Psoas muscle (tissue), 8 donors: ENCODE results near the gene DGKZ. TPM values are rescaled to one million over a fixed set of nuclear protein-coding genes. Genes with fewer than 3 reads are reported as not detected.

Source experiments
- ATAC-seq, 4 donors: fragments of 200-7000 bp; cut with Tn5 transposase; one replicate each; pipeline ENCODE4 v1.9.1; 2020; ENCODE audit warnings: moderate library complexity in 3 of 4, mild to moderate bottlenecking in 2 of 4
- DNase-seq, 2 donors: peaks; one replicate each; pipeline ENCODE4 v3.0.0-alpha.2; 2020
- H3K27ac ChIP-seq: fragments of 200-600 bp; one replicate; pipeline ENCODE4 v1.8.0; 2022
- H3K27me3 ChIP-seq, 3 donors: fragments of 200-600 bp in 1 of 3; one replicate each; pipeline versions ENCODE4 v1.6.1 to v1.8.0; 2013 to 2022; ENCODE audit warnings: low read length in 2 of 3, mild to moderate bottlenecking in 2 of 3, moderate library complexity in 1 of 3; ENCODE audit not compliant: insufficient read depth in 3 of 3
- H3K36me3 ChIP-seq, 2 donors: fragments of 200-600 bp in 1 of 2; one replicate each; pipeline versions ENCODE4 v1.6.1 to v1.8.0; 2013 to 2022; ENCODE audit warnings: low read depth in 1 of 2, mild to moderate bottlenecking in 1 of 2, moderate library complexity in 1 of 2; ENCODE audit not compliant: insufficient read depth in 1 of 2
- H3K4me1 ChIP-seq: fragments of 200-600 bp; one replicate; pipeline ENCODE4 v1.8.0; 2022
- H3K4me3 ChIP-seq: fragments of 200-600 bp; one replicate; pipeline ENCODE4 v1.8.0; 2022; ENCODE audit warnings: mild to moderate bottlenecking
- H3K9me3 ChIP-seq: fragments of 200-600 bp; one replicate; pipeline ENCODE4 v1.8.0; 2022
- WGBS, 3 donors: extraction: QIAGEN DNeasy Blood & Tissue Kit; methylation state at CpG; one replicate each; pipeline versions ENCODE4 v1.1.6 to v1.1.7; 2013; 5-methylcytosine and 5-hydroxymethylcytosine counted together
- intact Hi-C, 2 donors: fragments of 100-400 bp; cut with DNase I; formaldehyde crosslinking; loops; one replicate each; pipeline versions ENCODE4 v1.11.0 to v1.14.2; 2022
- polyA plus RNA-seq, 3 donors: library from polyadenylated mRNA; stranded (reverse); fragments of 200-250 nt; gene quantifications; one replicate each; pipeline ENCODE4 v1.2.3, GENCODE V29; 2013
- total RNA-seq, 4 donors: library from RNA; stranded (reverse); fragmentation: NEBNext Ultra II Directional in 2 of 4; extraction: Animal tissue kit (Norgen Biotek cat#: 25700) in 2 of 4; gene quantifications; one replicate each; pipeline versions ENCODE4 v1.2.1 to v1.2.4, GENCODE V29; 2021 to 2023
- TF ChIP-seq, protein P1 (sequence below): fragments of 200-600 bp; IDR thresholded peaks from one replicate; pipeline ENCODE4 v1.8.0; 2022; ENCODE audit warnings: antibody characterized with exemption
- donor health status: healthy with polysubstance abuse.
- donor health status: DM: no; HTN: no; CAD: no; lungs with moderate emphysema.
- donor health status: Bipolar disorder and iron deficiency.
- donor health status: healthy.
- donor health status: DM: yes; HTN: yes; CAD: no.
- donor health status: DM: no; HTN: no; CAD: no.
- donor health status: DM: no; HTN: no; CAD: no.
- donor health status: DM: yes; HTN: yes; CAD: no.

DGKZ gene
- total and polyA plus RNA-seq, 7 donors: 57.7 to 138 (median 90.2) TPM

GRCh38 chr11:46309814-46310259 lies 37.4 kb upstream of the DGKZ start:
- Histone ChIP-seq H3K27ac (no peak overlapping the region), H3K4me1 (no peaks in the 10 kb centered on the region), H3K27me3 (no peaks in the 10 kb centered on the region), H3K36me3 (no peaks in the 10 kb centered on the region), H3K9me3 (no peaks in the 10 kb centered on the region), H3K4me3 (no peak overlapping the region)
- TF ChIP-seq, protein P1, sequence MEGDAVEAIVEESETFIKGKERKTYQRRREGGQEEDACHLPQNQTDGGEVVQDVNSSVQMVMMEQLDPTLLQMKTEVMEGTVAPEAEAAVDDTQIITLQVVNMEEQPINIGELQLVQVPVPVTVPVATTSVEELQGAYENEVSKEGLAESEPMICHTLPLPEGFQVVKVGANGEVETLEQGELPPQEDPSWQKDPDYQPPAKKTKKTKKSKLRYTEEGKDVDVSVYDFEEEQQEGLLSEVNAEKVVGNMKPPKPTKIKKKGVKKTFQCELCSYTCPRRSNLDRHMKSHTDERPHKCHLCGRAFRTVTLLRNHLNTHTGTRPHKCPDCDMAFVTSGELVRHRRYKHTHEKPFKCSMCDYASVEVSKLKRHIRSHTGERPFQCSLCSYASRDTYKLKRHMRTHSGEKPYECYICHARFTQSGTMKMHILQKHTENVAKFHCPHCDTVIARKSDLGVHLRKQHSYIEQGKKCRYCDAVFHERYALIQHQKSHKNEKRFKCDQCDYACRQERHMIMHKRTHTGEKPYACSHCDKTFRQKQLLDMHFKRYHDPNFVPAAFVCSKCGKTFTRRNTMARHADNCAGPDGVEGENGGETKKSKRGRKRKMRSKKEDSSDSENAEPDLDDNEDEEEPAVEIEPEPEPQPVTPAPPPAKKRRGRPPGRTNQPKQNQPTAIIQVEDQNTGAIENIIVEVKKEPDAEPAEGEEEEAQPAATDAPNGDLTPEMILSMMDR: no peak
- WGBS, 3 donors: 65 to 83% (median 69%) methylated on average over 4 of the region's 4 CpGs
- DNase-seq (no peak), ATAC-seq (peak in 1 of 4 donors; percentile 12)
- intact Hi-C loops: loop anchor here in 1 of 2 donors (2.0 kb wide), 1 partner anchor 71 kb away; no protein-coding TSS in a partner anchor

DNA sequence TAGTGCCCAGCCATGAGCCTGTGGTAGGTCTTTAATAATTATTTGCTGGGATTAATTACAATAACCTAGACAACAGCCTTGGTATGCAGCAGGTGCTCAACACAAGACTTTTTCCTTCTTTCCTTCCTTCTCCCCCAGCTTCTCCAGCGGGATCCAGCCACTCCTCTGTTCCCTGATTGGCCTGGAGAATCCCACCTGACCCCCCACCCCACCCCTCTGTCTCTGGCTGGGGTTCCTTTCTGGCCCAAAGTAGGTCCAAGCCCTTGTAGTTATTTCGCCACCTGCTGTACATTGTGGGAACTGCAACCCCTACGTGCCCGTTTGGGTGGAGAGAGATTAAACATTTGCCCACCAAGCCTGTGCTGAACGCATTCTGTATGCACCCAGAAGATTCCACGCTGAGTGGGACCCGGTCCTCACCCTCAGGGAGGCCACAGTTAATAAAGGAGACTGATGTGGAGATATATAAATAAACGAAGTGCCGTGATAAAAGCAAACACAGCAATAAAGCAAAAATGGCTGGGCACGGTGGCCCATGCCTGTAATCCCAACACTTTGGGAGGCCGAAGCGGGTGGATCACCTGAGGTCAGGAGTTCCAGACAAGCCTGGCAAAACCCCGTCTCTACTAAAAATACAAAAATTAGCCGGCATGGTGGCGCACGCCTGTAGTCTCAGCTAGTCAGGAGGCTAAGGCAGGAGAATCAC lies 32.1 kb upstream of the DGKZ start:
- ATAC-seq (peak; percentile 53 to 82 (median 72)), DNase-seq (peak; percentile 68 to 73)
- WGBS, 3 donors: 52 to 54% (median 53%) methylated on average over 16 of the region's 16 CpGs
- no peaks in the 10 kb centered on the region for H3K36me3 ChIP-seq
- TF ChIP-seq, protein P1: peak; percentile 73
- H3K27ac ChIP-seq: no peak overlapping the region
- intact Hi-C loops: no loop called here
- no peaks in the 10 kb centered on the region for H3K4me1 ChIP-seq
- H3K27me3 ChIP-seq: no peaks in the 10 kb centered on the region
- no peak overlapping the region for H3K4me3 ChIP-seq
- H3K9me3 ChIP-seq: no peaks in the 10 kb centered on the region

DNA sequence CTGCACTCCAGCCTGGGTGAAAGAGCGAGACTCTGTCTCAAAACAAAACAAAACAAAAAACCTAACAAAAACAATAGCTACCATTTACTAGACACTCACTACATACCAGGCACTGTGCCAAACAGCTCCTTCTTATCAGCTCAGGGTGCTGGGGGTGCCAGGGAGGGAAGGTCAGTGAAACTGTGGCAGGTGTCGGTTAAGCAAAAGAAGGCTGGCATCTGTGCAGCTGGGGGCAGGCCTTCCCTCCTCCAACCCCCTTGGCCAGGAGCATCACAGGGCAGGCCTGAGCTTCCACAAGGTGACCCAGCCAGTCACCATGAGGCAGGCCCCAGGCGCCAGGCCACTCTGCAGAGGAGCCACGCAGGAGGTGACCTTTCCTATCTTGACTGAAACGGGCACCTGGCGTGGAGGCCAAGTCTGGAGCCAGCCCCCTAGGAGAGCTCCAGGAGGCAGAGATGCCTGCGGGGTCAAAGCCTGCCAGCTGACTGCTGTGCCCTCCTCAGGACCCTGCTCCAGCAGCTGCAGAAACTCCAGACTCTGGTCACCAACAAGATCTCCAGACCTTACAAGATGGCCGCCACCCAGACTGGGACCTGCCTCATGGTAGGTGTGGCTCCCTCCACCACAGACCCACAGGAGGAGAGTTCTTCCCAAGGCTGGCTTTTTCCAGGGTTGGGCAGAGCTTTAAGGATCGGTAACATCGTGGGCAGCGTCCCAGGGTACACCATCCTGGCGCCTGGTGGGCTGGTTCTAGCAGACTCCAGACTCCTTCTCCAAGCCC lies 31.3 kb upstream of the DGKZ start:
- 81 to 87% (median 87%) methylated on average over 12 of the region's 12 CpGs for WGBS, 3 donors
- H3K27ac ChIP-seq: no peak overlapping the region
- no peak for DNase-seq
- H3K4me3 ChIP-seq: no peak overlapping the region
- no peaks in the 10 kb centered on the region for H3K9me3 ChIP-seq
- no peaks in the 10 kb centered on the region for H3K4me1 ChIP-seq
- TF ChIP-seq, protein P1: no peak
- no peaks in the 10 kb centered on the region for H3K27me3 ChIP-seq
- intact Hi-C loops: no loop called here
- ATAC-seq: peak in 1 of 4 donors; percentile 17
- H3K36me3 ChIP-seq: no peaks in the 10 kb centered on the region

DNA sequence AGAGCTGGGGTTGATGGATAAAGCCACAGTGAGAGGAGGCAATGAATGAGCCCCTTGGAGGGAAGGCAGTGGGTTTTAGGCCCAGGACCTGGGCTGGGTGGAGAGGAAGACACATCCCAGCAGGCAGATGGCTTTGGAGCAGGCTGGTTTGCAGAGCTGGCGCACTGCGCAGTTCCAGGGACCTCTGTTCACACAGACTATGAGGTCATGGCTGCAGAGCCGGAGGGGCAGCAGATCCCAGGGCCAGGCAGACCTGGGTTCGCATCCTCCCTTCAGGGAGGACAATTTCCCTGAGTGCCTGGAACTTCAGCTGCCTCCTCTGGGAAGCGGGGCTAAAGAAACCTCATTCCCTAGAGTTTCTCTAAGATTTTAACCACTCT lies 28.2 kb upstream of the DGKZ start:
- Histone ChIP-seq H3K4me1 (no peaks in the 10 kb centered on the region), H3K4me3 (no peak overlapping the region), H3K27me3 (no peaks in the 10 kb centered on the region), H3K27ac (no peak overlapping the region), H3K9me3 (no peaks in the 10 kb centered on the region), H3K36me3 (no peaks in the 10 kb centered on the region)
- intact Hi-C loops: no loop called here
- ATAC-seq (no peak), DNase-seq (no peak)
- TF ChIP-seq, protein P1: no peak
- 92 to 96% (median 95%) methylated on average over 5 of the region's 5 CpGs for WGBS, 3 donors
